ENCODE measurements around the gene INKA1. TPM values are rescaled to one million over a fixed set of nuclear protein-coding genes. Genes with fewer than 3 reads are reported as not detected.

INKA1 gene
- total RNA-seq, 1 donor, result 5.8 TPM

Small RNAs within 50 kb of the gene (small RNA-seq; reads per million reads assigned to genes)
- gene COX6CP14, result not detected

Other genes starting within 250 kb of the INKA1 start
- gene BSN, start 248.8 kb upstream of the INKA1 start, total RNA-seq, result under 0.01 and 0.29 TPM in 2 replicates
- 98.8 and 101 TPM in 2 replicates for gene APEH, start 128.9 kb upstream of the INKA1 start, total RNA-seq
- gene MST1, start 113.8 kb upstream of the INKA1 start, total RNA-seq, result 6.5 and 6.9 TPM in 2 replicates
- gene RNF123, start 113.7 kb upstream of the INKA1 start, total RNA-seq, result 25.0 and 33.3 TPM in 2 replicates
- 0.29 and 1.8 TPM in 2 replicates for gene AMIGO3, start 83.6 kb upstream of the INKA1 start, total RNA-seq
- gene GMPPB, start 79.3 kb upstream of the INKA1 start, total RNA-seq, result 17.4 and 21.0 TPM in 2 replicates
- 46.9 and 48.5 TPM in 2 replicates for gene IP6K1, start 16.7 kb upstream of the INKA1 start, total RNA-seq
- gene CDHR4, start 3.4 kb upstream of the INKA1 start, total RNA-seq, result under 0.01 TPM in 1 of 2 replicates, not detected in the other
- gene UBA7, start 10.7 kb downstream of the INKA1 start, total RNA-seq, result 76.7 and 81.3 TPM in 2 replicates
- gene TRAIP, start 53.3 kb downstream of the INKA1 start, total RNA-seq, result 1.4 and 2.4 TPM in 2 replicates
- not detected in 2 replicates for gene CAMKV, start 66.6 kb downstream of the INKA1 start, total RNA-seq
- gene MST1R, start 100.6 kb downstream of the INKA1 start, total RNA-seq, result 0.72 and 1.8 TPM in 2 replicates
- gene MON1A, start 126.5 kb downstream of the INKA1 start, total RNA-seq, result 13.0 and 14.1 TPM in 2 replicates
- 50.7 and 55.1 TPM in 2 replicates for gene RBM6, start 136.9 kb downstream of the INKA1 start, total RNA-seq